ENCODE data around the gene NDUFA5.

GRCh38 chr7:123569352-123570010 lies 11.9 kb upstream of the NDUFA5 start:
- TF ChIP-seq POLR2AphosphoS5 (IDR thresholded peaks at IDR 0.05) = no peak
- no peak for TF ChIP-seq CTCF (IDR thresholded peaks at IDR 0.05)
- no peak for TF ChIP-seq POLR2A (IDR thresholded peaks at IDR 0.05)
- no peak for TF ChIP-seq EP300 (IDR thresholded peaks at IDR 0.05)

All from suprapubic skin (tissue), 4 donors.